Liver (tissue), 9 donors: ENCODE data around the gene EPB41L4A. TPM values are rescaled to one million over a fixed set of nuclear protein-coding genes. Genes with fewer than 3 reads are reported as not detected.

Source experiments
- DNase-seq: peaks from one replicate; pipeline ENCODE4 v3.0.0-alpha.2; 2017; ENCODE audit warnings: low spot score
- H3K27ac ChIP-seq, 2 donors: one replicate each; pipeline ENCODE4 v1.7.0; 2013; ENCODE audit warnings: inconsistent platforms in 2 of 2, low read length in 2 of 2, control low read depth in 1 of 2, low read depth in 1 of 2, mild to moderate bottlenecking in 1 of 2
- H3K27me3 ChIP-seq, 4 donors: one replicate each; pipeline versions ENCODE4 v1.6.1 to v1.7.0; 2013; ENCODE audit warnings: low read length in 3 of 4, inconsistent platforms in 1 of 4, mild to moderate bottlenecking in 1 of 4, moderate library complexity in 1 of 4; ENCODE audit not compliant: control insufficient read depth in 4 of 4, insufficient read depth in 4 of 4
- H3K36me3 ChIP-seq, 4 donors: one replicate each; pipeline versions ENCODE4 v1.6.1 to v1.7.0; 2013; ENCODE audit warnings: low read length in 3 of 4, mild to moderate bottlenecking in 3 of 4, low read depth in 1 of 4, moderate library complexity in 1 of 4; ENCODE audit not compliant: control insufficient read depth in 4 of 4, insufficient read depth in 3 of 4
- H3K4me1 ChIP-seq, 4 donors: one replicate each; pipeline versions ENCODE4 v1.6.1 to v1.7.0; 2013; ENCODE audit warnings: low read length in 3 of 4, mild to moderate bottlenecking in 3 of 4, moderate library complexity in 1 of 4; ENCODE audit not compliant: control insufficient read depth in 4 of 4, insufficient read depth in 4 of 4
- H3K4me3 ChIP-seq, 3 donors: one replicate each; pipeline versions ENCODE4 v1.6.1 to v1.7.0; 2013; ENCODE audit warnings: low read length in 3 of 3, control low read depth in 1 of 3, low read depth in 1 of 3, mild to moderate bottlenecking in 1 of 3
- H3K9ac ChIP-seq, 2 donors: one replicate each; pipeline ENCODE4 v1.7.0; 2013; ENCODE audit warnings: low read length in 2 of 2, mild to moderate bottlenecking in 2 of 2, moderate library complexity in 2 of 2, control low read depth in 1 of 2, low read depth in 1 of 2
- H3K9me3 ChIP-seq, 4 donors: one replicate each; pipeline versions ENCODE4 v1.6.1 to v1.7.0; 2013; ENCODE audit warnings: low read length in 3 of 4; ENCODE audit not compliant: control insufficient read depth in 4 of 4
- EGR1 ChIP-seq, 2 donors: IDR thresholded peaks; 2 replicates each; pipeline ENCODE4 v1.6.1; 2016 to 2018; ENCODE audit warnings: antibody characterized with exemption in 2 of 2, low read depth in 2 of 2
- FOXA1 ChIP-seq: IDR thresholded peaks from 2 replicates; pipeline ENCODE4 v1.6.1; 2016; ENCODE audit warnings: antibody characterized with exemption
- FOXA2 ChIP-seq: IDR thresholded peaks from 2 replicates; pipeline ENCODE4 v1.6.1; 2016; ENCODE audit warnings: antibody characterized with exemption
- GABPA ChIP-seq, 2 donors: IDR thresholded peaks in 1 of 2; conservative IDR thresholded peaks in 1 of 2; 2 replicates each; pipeline ENCODE4 v1.6.1; 2016; ENCODE audit warnings: antibody characterized with exemption in 2 of 2, mild to moderate bottlenecking in 1 of 2, moderate library complexity in 1 of 2
- HNF4A ChIP-seq, 2 donors: conservative IDR thresholded peaks; 2 replicates each; pipeline ENCODE4 v1.6.1; 2016; ENCODE audit warnings: antibody characterized with exemption in 2 of 2, mild to moderate bottlenecking in 2 of 2
- HNF4G ChIP-seq: IDR thresholded peaks from 2 replicates; pipeline ENCODE4 v1.6.1; 2016; ENCODE audit warnings: antibody characterized with exemption
- JUND ChIP-seq, 2 donors: IDR thresholded peaks; 2 replicates each; pipeline ENCODE4 v1.6.1; 2016; ENCODE audit warnings: antibody characterized with exemption in 2 of 2
- NR2F2 ChIP-seq: IDR thresholded peaks from 2 replicates; pipeline ENCODE4 v1.6.1; 2016; ENCODE audit warnings: antibody characterized with exemption
- RAD21 ChIP-seq, 2 donors: IDR thresholded peaks; 2 replicates each; pipeline ENCODE4 v1.6.1; 2016; ENCODE audit warnings: antibody characterized with exemption in 2 of 2, mild to moderate bottlenecking in 2 of 2
- RXRA ChIP-seq, 2 donors: IDR thresholded peaks; 2 replicates each; pipeline ENCODE4 v1.6.1; 2017 to 2018; ENCODE audit warnings: antibody characterized with exemption in 2 of 2, mild to moderate bottlenecking in 1 of 2
- SP1 ChIP-seq: IDR thresholded peaks from 2 replicates; pipeline ENCODE4 v1.6.1; 2018; ENCODE audit warnings: antibody characterized with exemption, mild to moderate bottlenecking
- TAF1 ChIP-seq: conservative IDR thresholded peaks from 2 replicates; pipeline ENCODE4 v1.6.1; 2016; ENCODE audit warnings: antibody characterized with exemption, mild to moderate bottlenecking
- YY1 ChIP-seq: IDR thresholded peaks from 2 replicates; pipeline ENCODE4 v1.6.1; 2016; ENCODE audit warnings: antibody characterized with exemption, mild to moderate bottlenecking
- WGBS: extraction: QIAGEN DNeasy Blood & Tissue Kit; methylation state at CpG from one replicate; pipeline ENCODE4 v1.1.7; 2013; 5-methylcytosine and 5-hydroxymethylcytosine counted together
- polyA plus RNA-seq, 2 donors: library from polyadenylated mRNA; stranded (reverse) in 1 of 2; unstranded in 1 of 2; fragments of 200-250 nt in 1 of 2; fragments of >200 nt in 1 of 2; fragmentation: Nextera tagmentation in 1 of 2; extraction: Ambion mirVana in 1 of 2; gene quantifications; one replicate each; pipeline versions ENCODE4 v1.2.1 to v1.2.3, GENCODE V29; 2013 to 2015
- total RNA-seq, 2 donors: library from RNA; depleted of rRNA; stranded (reverse); fragments of >200 nt; gene quantifications; one replicate each; pipeline ENCODE4 v1.2.3, GENCODE V29; 2014
- TF ChIP-seq, protein P1 (sequence below): IDR thresholded peaks from 2 replicates; pipeline ENCODE4 v1.6.1; 2016; ENCODE audit warnings: antibody characterized with exemption
- TF ChIP-seq, protein P2 (sequence below): IDR thresholded peaks from 2 replicates; pipeline ENCODE4 v1.6.1; 2016; ENCODE audit warnings: antibody characterized with exemption, mild to moderate bottlenecking
- TF ChIP-seq, protein P3 (sequence below): IDR thresholded peaks from 2 replicates; pipeline ENCODE4 v1.6.1; 2016; ENCODE audit warnings: antibody characterized with exemption
- TF ChIP-seq, protein P4 (sequence below): IDR thresholded peaks from 2 replicates; pipeline ENCODE4 v1.6.1; 2016; ENCODE audit warnings: antibody characterized with exemption
- donor health status: healthy.
- donor health status: healthy.
- donor health status: healthy.
- donor health status: healthy.
- donor health status: healthy.

Gene EPB41L4A
- total and polyA plus RNA-seq, 4 donors, result 1.1 to 8.0 (median 3.9) TPM

DNA sequence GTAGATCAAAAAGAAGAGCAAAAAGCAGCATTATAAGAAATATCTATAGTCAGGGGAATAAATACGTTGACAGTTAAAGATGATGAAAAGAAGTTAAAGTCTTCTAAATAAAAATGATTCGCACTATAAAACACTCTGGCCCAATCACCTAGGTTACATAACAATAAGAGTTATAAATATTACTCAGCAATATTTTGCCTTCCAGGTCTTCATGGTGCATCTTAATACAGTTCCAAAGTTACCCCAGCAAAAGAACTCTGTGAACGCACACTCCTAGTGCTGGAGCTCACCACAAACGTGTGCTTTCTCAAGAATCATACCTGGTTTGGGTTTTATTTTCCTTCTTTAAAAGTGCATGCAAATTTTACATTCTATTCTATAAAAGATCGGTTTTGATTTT is 44.7 kb downstream of the EPB41L4A start:
- H3K4me3 ChIP-seq, result no peak overlapping the region
- H3K4me1 ChIP-seq, result no peaks in the 10 kb centered on the region
- H3K36me3 ChIP-seq, result no peaks in the 10 kb centered on the region
- no peak overlapping the region for H3K9ac ChIP-seq
- no peaks in the 10 kb centered on the region for H3K27me3 ChIP-seq
- H3K9me3 ChIP-seq, result no peaks in the 10 kb centered on the region
- 91% methylated on average over 5 of the region's 5 CpGs for WGBS
- no peak overlapping the region for H3K27ac ChIP-seq
- DNase-seq, result no peak
- TF ChIP-seq EGR1 (IDR thresholded peaks at IDR 0.05; ENCODE audit: low read depth in 2 of 2) (no peak), FOXA1 (no peak), YY1 (no peak), SP1 (no peak), NR2F2 (no peak), HNF4G (no peak), GABPA (IDR thresholded peaks at IDR 0.05 in 1 of 2, conservative IDR thresholded peaks at IDR 0.05 in 1 of 2) (no peak), RXRA (IDR thresholded peaks at IDR 0.05) (no peak), FOXA2 (no peak), TAF1 (no peak), RAD21 (IDR thresholded peaks at IDR 0.05) (no peak)
- TF ChIP-seq, protein P1, sequence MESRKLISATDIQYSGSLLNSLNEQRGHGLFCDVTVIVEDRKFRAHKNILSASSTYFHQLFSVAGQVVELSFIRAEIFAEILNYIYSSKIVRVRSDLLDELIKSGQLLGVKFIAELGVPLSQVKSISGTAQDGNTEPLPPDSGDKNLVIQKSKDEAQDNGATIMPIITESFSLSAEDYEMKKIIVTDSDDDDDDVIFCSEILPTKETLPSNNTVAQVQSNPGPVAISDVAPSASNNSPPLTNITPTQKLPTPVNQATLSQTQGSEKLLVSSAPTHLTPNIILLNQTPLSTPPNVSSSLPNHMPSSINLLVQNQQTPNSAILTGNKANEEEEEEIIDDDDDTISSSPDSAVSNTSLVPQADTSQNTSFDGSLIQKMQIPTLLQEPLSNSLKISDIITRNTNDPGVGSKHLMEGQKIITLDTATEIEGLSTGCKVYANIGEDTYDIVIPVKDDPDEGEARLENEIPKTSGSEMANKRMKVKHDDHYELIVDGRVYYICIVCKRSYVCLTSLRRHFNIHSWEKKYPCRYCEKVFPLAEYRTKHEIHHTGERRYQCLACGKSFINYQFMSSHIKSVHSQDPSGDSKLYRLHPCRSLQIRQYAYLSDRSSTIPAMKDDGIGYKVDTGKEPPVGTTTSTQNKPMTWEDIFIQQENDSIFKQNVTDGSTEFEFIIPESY, result no peak
- TF ChIP-seq, protein P2, sequence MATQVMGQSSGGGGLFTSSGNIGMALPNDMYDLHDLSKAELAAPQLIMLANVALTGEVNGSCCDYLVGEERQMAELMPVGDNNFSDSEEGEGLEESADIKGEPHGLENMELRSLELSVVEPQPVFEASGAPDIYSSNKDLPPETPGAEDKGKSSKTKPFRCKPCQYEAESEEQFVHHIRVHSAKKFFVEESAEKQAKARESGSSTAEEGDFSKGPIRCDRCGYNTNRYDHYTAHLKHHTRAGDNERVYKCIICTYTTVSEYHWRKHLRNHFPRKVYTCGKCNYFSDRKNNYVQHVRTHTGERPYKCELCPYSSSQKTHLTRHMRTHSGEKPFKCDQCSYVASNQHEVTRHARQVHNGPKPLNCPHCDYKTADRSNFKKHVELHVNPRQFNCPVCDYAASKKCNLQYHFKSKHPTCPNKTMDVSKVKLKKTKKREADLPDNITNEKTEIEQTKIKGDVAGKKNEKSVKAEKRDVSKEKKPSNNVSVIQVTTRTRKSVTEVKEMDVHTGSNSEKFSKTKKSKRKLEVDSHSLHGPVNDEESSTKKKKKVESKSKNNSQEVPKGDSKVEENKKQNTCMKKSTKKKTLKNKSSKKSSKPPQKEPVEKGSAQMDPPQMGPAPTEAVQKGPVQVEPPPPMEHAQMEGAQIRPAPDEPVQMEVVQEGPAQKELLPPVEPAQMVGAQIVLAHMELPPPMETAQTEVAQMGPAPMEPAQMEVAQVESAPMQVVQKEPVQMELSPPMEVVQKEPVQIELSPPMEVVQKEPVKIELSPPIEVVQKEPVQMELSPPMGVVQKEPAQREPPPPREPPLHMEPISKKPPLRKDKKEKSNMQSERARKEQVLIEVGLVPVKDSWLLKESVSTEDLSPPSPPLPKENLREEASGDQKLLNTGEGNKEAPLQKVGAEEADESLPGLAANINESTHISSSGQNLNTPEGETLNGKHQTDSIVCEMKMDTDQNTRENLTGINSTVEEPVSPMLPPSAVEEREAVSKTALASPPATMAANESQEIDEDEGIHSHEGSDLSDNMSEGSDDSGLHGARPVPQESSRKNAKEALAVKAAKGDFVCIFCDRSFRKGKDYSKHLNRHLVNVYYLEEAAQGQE, result no peak
- TF ChIP-seq, protein P3, sequence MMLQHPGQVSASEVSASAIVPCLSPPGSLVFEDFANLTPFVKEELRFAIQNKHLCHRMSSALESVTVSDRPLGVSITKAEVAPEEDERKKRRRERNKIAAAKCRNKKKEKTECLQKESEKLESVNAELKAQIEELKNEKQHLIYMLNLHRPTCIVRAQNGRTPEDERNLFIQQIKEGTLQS, result no peak
- TF ChIP-seq, protein P4, sequence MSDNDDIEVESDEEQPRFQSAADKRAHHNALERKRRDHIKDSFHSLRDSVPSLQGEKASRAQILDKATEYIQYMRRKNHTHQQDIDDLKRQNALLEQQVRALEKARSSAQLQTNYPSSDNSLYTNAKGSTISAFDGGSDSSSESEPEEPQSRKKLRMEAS, result no peak

DNA sequence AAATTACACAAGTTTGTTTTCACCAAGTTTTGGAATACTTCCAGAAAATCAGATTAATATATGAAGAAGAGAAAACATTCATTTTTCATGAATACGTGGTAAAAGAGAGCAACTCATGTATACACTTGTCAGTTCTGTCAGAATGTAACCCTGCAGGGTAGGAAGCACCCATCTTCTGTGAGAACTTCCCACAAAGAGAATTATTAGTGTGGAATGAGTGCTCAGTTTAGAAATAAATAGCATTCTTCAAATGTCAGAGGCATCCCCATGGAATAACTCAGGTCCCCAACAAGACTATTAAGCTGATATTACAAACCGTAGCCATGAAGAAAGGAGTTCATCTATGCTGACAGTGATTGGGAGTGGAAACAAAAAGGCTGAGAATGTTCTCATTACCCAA is 45.2 kb downstream of the EPB41L4A start:
- Histone ChIP-seq H3K27ac (no peak overlapping the region), H3K4me1 (no peaks in the 10 kb centered on the region), H3K36me3 (no peaks in the 10 kb centered on the region), H3K27me3 (no peaks in the 10 kb centered on the region), H3K9me3 (no peaks in the 10 kb centered on the region), H3K4me3 (no peak overlapping the region), H3K9ac (no peak overlapping the region)
- WGBS, result 86% methylated on average over 2 of the region's 2 CpGs
- DNase-seq, result no peak
- TF ChIP-seq FOXA2, result no peak
- TF ChIP-seq FOXA1, result no peak
- TF ChIP-seq JUND (IDR thresholded peaks at IDR 0.05), result no peak
- TF ChIP-seq HNF4A (conservative IDR thresholded peaks at IDR 0.05), result no peak
- no peak for TF ChIP-seq HNF4G
- no peak for TF ChIP-seq NR2F2
- TF ChIP-seq SP1, result no peak
- TF ChIP-seq EGR1 (IDR thresholded peaks at IDR 0.05; ENCODE audit: low read depth in 2 of 2), result no peak
- TF ChIP-seq YY1, result no peak
- no peak for TF ChIP-seq TAF1
